ENCODE measurements around the gene TRABD. TPM values are rescaled to one million over a fixed set of nuclear protein-coding genes. Genes with fewer than 3 reads are reported as not detected.

The TRABD gene
- total RNA-seq, 4 donors from 2014 or later = 22.4 to 71.4 (median 27.1) TPM

GRCh38 chr22:50236731-50237409 is 51.2 kb downstream of the TRABD start:
- H3K4me1 ChIP-seq = peaks cover 0 to 20% (median 11%) of the 10 kb centered on the region in 4 donors
- WGBS, 2 donors = 70 to 75% methylated on average over 9 of the region's 11 CpGs
- no peak overlapping the region for H3K27ac ChIP-seq
- peaks cover 0 to 71% (median 7%) of the 10 kb centered on the region in 3 donors for H3K36me3 ChIP-seq
- no peaks in the 10 kb centered on the region for H3K9me3 ChIP-seq
- DNase-seq (ENCODE audit: low spot score in 2 of 2) = no peak
- no peak for TF ChIP-seq POLR2A (IDR thresholded peaks at IDR 0.05)
- no peak for TF ChIP-seq EP300 (IDR thresholded peaks at IDR 0.05)
- TF ChIP-seq CTCF (IDR thresholded peaks at IDR 0.05) = peak in 1 of 5 experiments; percentile 12
- H3K4me3 ChIP-seq = no peak overlapping the region
- no peaks in the 10 kb centered on the region for H3K27me3 ChIP-seq

DNA sequence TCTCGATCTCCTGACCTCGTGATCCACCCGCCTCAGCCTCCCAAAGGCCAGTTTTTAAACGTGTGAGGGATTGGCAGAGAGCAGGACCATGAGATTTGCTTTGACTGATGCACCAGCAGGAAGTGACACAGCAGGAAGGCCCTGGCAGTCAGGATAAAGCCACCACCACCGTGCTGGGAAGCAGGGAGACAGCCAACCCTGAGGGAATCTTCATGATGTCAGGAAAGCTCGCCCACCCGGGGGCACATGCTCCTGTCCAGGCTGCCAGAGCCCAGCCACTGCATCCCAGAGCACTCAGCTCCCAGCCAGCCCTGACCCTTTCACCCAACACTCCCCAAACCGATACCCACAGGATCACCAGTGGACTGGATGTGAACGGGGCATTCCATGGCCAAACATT is 53.0 kb downstream of the TRABD start:
- TF ChIP-seq CTCF (IDR thresholded peaks at IDR 0.05) = no peak
- TF ChIP-seq POLR2A (IDR thresholded peaks at IDR 0.05) = no peak
- TF ChIP-seq EP300 (IDR thresholded peaks at IDR 0.05) = no peak
- no peak for DNase-seq (ENCODE audit: low spot score in 2 of 2)
- 82 to 87% methylated on average over 9 of the region's 9 CpGs for WGBS, 2 donors
- Histone ChIP-seq H3K4me1 (peaks cover 0 to 38% (median 29%) of the 10 kb centered on the region in 4 donors), H3K4me3 (no peak overlapping the region), H3K9me3 (no peaks in the 10 kb centered on the region), H3K36me3 (peaks cover 0 to 52% (median 7%) of the 10 kb centered on the region in 3 donors), H3K27me3 (no peaks in the 10 kb centered on the region), H3K27ac (no peak overlapping the region)

DNA sequence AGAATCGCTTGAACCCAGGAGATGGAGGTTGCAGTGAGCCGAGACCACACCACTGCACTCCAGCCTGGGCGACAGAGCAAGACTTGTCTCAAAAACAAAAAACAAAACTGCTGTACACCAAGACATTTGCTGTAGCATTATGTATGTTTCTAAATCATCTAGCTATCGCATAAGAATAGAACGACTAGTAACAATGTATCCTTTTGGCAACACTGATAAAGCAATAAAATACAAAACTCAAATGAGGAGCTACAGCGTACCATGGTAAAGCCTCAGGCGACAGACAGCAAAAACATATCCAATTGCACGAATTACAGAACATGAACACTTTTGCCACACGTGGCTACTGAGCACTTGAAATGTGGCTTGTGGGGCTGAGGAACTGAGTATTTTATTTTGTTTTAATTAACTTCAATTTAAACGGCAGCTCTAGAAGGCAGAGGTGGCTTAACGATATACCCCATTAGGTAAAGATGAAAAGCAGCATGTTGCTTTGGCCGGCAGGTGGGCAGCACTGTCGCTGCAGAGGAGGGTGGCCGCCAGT is 56.8 kb downstream of the TRABD start:
- peak overlapping the region in 3 of 4 donors; percentile 5 to 95 (median 19) for H3K4me3 ChIP-seq
- no peak for TF ChIP-seq POLR2A (IDR thresholded peaks at IDR 0.05)
- TF ChIP-seq CTCF (IDR thresholded peaks at IDR 0.05) = no peak
- no peak for TF ChIP-seq EP300 (IDR thresholded peaks at IDR 0.05)
- H3K27me3 ChIP-seq = no peaks in the 10 kb centered on the region
- no peak overlapping the region for H3K27ac ChIP-seq
- 54 to 60% methylated on average over 14 of the region's 14 CpGs for WGBS, 2 donors
- no peak for DNase-seq (ENCODE audit: low spot score in 2 of 2)
- no peaks in the 10 kb centered on the region for H3K9me3 ChIP-seq
- peaks cover 0 to 50% (median 7%) of the 10 kb centered on the region in 3 donors for H3K36me3 ChIP-seq
- H3K4me1 ChIP-seq = peaks cover 0 to 62% (median 40%) of the 10 kb centered on the region in 4 donors

DNA sequence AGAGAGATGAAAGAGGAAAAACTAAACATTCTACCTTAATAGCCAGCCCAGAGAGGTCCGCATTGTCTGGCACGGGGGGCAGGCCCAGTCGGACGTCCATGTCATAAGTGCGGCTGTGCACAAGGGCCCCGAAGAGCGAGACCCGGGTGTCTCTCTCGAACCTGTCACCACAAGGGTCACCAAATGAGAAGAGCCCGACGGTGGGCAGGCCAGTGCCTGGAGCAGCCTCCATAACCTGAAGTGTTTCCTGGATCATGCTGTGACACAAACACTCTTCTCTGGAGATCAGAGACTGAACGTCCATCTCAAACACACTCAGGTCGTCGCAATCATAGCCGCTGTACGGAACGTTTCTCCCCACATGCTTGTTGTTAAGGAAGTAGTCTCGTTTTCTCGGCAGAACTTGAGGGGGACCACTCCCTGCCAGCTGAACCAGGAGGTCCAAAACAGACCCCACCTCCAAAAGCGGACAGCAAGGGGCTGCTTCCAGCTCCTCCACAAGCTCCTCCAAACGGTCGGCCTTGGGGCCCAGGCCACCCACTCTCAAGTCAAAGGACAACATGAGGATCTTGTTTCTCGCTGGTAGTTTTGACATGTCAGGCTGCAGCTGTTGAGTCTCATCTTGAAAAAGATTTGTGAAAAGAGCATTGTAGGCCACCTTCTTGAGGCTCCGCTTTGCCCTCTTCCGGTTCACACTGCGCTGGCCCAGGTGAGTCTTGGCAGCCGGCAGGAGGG is 58.1 kb downstream of the TRABD start:
- Histone ChIP-seq H3K4me1 (peaks cover 0 to 74% (median 40%) of the 10 kb centered on the region in 4 donors), H3K27ac (peak overlapping the region in 3 of 4 donors; percentile 91 to 95 (median 91)), H3K36me3 (peaks cover 0 to 45% (median 7%) of the 10 kb centered on the region in 3 donors), H3K4me3 (peak overlapping the region; percentile 53 to 95 (median 70)), H3K27me3 (no peaks in the 10 kb centered on the region), H3K9me3 (no peaks in the 10 kb centered on the region)
- WGBS, 2 donors = 24 to 29% methylated on average over 22 to 24 of the region's 27 CpGs
- TF ChIP-seq POLR2A (IDR thresholded peaks at IDR 0.05) = no peak
- no peak for TF ChIP-seq EP300 (IDR thresholded peaks at IDR 0.05)
- no peak for TF ChIP-seq CTCF (IDR thresholded peaks at IDR 0.05)
- DNase-seq (ENCODE audit: low spot score in 2 of 2) = no peak
